Lung (tissue), 12 donors: ENCODE data around the gene TMEM17. TPM values are rescaled to one million over a fixed set of nuclear protein-coding genes. Genes with fewer than 3 reads are reported as not detected.
A peak's percentile ranks its signal among the peaks of the same experiment; 100 is the strongest.

Experiments used
- ATAC-seq: fragments of 200-7000 bp; cut with Tn5 transposase; one replicate; pipeline ENCODE4 v1.9.1; 2020; ENCODE audit warnings: moderate number of reproducible peaks; ENCODE audit not compliant: insufficient read depth, low FRiP score
- DNase-seq, 3 donors: peaks; one replicate each; pipeline ENCODE4 v3.0.0-alpha.2; 2013 to 2017
- H3K27ac ChIP-seq, 2 donors: one replicate each; pipeline ENCODE4 v1.5.1; 2013; ENCODE audit warnings: mild to moderate bottlenecking in 2 of 2, moderate library complexity in 2 of 2, control low read depth in 1 of 2, inconsistent platforms in 1 of 2, low read depth in 1 of 2, low read length in 1 of 2
- H3K27me3 ChIP-seq, 3 donors: one replicate each; pipeline ENCODE4 v1.5.1; 2013; ENCODE audit warnings: low read length in 2 of 3; ENCODE audit not compliant: control insufficient read depth in 3 of 3, insufficient read depth in 3 of 3
- H3K36me3 ChIP-seq, 4 donors: one replicate each; pipeline ENCODE4 v1.5.1; 2013; ENCODE audit warnings: low read length in 4 of 4, mild to moderate bottlenecking in 1 of 4, moderate library complexity in 1 of 4; ENCODE audit not compliant: control insufficient read depth in 4 of 4, insufficient read depth in 4 of 4
- H3K4me1 ChIP-seq, 5 donors: one replicate each; pipeline ENCODE4 v1.5.1; 2013; ENCODE audit warnings: low read length in 5 of 5, mild to moderate bottlenecking in 2 of 5, moderate library complexity in 1 of 5; ENCODE audit not compliant: control insufficient read depth in 5 of 5, insufficient read depth in 5 of 5
- H3K4me3 ChIP-seq: one replicate; pipeline ENCODE4 v1.5.1; 2013; ENCODE audit warnings: mild to moderate bottlenecking, control low read depth, moderate library complexity
- H3K9ac ChIP-seq, 2 donors: one replicate each; pipeline ENCODE4 v1.5.1; 2013; ENCODE audit warnings: low read length in 2 of 2, control low read depth in 1 of 2; ENCODE audit not compliant: insufficient read depth in 1 of 2
- H3K9me3 ChIP-seq, 4 donors: one replicate each; pipeline ENCODE4 v1.5.1; 2013; ENCODE audit warnings: low read length in 3 of 4, mild to moderate bottlenecking in 1 of 4, moderate library complexity in 1 of 4; ENCODE audit not compliant: control insufficient read depth in 4 of 4, insufficient read depth in 3 of 4
- WGBS, 2 donors: extraction: QIAGEN DNeasy Blood & Tissue Kit; methylation state at CpG; one replicate each; pipeline ENCODE4 v1.1.7; 2013; 5-methylcytosine and 5-hydroxymethylcytosine counted together
- polyA plus RNA-seq, 2 donors: library from polyadenylated mRNA; stranded (reverse); fragments of 200-250 nt; gene quantifications; one replicate each; pipeline ENCODE4 v1.2.1, GENCODE V29; 2013
- total RNA-seq, 2 donors: library from RNA; depleted of rRNA in 1 of 2; stranded (reverse); fragments of >200 nt in 1 of 2; gene quantifications; one replicate each; pipeline ENCODE4 v1.2.1, GENCODE V29; 2014 to 2021
- TF ChIP-seq, protein P1 (sequence below): IDR thresholded peaks from 2 replicates; pipeline ENCODE4 v1.5.1; 2012; ENCODE audit warnings: mild to moderate bottlenecking; ENCODE audit errors: control extremely low read depth, extremely low read depth
- donor health status: control.
- donor health status: control.
- donor health status: Bipolar disorder and iron deficiency.
- donor health status: healthy.
- donor health status: DM: yes; HTN: yes; CAD: no.

The TMEM17 gene
- total and polyA plus RNA-seq, 4 donors: 1.6 to 3.9 (median 2.7) TPM

DNA sequence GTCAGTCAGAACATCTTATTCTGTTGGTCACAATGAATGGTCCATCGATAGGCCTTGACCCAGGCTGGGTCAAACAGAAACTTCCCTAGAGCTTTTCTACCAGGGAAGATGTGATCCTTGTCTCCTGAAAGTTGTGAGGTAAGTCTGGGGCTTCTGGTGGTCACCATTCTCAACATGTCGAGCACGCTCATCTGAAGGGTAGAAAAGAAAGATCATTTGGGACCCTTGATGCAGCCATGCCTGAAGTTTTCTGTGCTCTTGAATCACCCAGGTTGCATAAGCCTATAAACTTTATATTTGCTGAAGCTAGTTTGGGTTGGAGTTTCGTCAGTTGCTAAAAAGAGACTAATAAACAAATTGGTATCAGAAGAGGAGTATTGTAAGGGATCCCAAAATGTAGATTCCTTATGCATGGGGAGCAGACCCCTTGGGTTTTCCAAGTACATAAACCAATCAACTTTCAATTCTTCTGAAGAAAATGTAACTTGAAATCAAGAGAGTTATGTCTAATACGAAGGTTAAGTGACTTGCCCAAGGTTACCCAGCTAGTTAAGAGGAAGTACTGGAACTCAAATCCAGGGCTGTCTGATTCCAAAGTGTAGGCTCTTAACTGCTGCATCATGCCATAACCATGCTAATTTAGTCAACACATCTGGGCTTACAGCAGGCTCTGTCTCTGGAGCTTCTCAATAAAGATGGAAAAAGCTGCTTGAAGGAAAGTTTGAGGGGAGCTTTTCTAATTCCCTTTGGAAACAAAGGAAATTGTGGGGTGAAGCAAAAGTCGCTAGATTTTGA is 23.2 kb downstream of the TMEM17 start:
- no peak overlapping the region for H3K9ac ChIP-seq
- no peaks in the 10 kb centered on the region for H3K27me3 ChIP-seq
- H3K27ac ChIP-seq: no peak overlapping the region
- 95% methylated on average over 6 of the region's 6 CpGs for WGBS, 2 donors
- TF ChIP-seq, protein P1, sequence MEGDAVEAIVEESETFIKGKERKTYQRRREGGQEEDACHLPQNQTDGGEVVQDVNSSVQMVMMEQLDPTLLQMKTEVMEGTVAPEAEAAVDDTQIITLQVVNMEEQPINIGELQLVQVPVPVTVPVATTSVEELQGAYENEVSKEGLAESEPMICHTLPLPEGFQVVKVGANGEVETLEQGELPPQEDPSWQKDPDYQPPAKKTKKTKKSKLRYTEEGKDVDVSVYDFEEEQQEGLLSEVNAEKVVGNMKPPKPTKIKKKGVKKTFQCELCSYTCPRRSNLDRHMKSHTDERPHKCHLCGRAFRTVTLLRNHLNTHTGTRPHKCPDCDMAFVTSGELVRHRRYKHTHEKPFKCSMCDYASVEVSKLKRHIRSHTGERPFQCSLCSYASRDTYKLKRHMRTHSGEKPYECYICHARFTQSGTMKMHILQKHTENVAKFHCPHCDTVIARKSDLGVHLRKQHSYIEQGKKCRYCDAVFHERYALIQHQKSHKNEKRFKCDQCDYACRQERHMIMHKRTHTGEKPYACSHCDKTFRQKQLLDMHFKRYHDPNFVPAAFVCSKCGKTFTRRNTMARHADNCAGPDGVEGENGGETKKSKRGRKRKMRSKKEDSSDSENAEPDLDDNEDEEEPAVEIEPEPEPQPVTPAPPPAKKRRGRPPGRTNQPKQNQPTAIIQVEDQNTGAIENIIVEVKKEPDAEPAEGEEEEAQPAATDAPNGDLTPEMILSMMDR: no peak
- H3K9me3 ChIP-seq: no peaks in the 10 kb centered on the region
- ATAC-seq (no peak), DNase-seq (no peak)
- H3K4me1 ChIP-seq: peaks cover 0 to 20% (median 8%) of the 10 kb centered on the region in 5 donors
- H3K36me3 ChIP-seq: no peaks in the 10 kb centered on the region
- no peak overlapping the region for H3K4me3 ChIP-seq

GRCh38 chr2:62479917-62480316 is 26.1 kb downstream of the TMEM17 start:
- Histone ChIP-seq H3K9ac (no peak overlapping the region), H3K36me3 (no peaks in the 10 kb centered on the region), H3K9me3 (no peaks in the 10 kb centered on the region), H3K4me1 (peaks cover 5 to 17% (median 12%) of the 10 kb centered on the region in 5 donors), H3K27ac (no peak overlapping the region), H3K27me3 (no peaks in the 10 kb centered on the region), H3K4me3 (no peak overlapping the region)
- 76 to 79% methylated on average over 3 of the region's 3 CpGs for WGBS, 2 donors
- ATAC-seq: no peak
- TF ChIP-seq, protein P1: no peak
- DNase-seq: no peak

- TF ChIP-seq, protein P1: no peak
- 10 to 19% methylated on average over 3 of the region's 3 CpGs for WGBS, 2 donors
- DNase-seq (peak in 1 of 3 donors; percentile 58), ATAC-seq (peak; percentile 73)
- Histone ChIP-seq H3K9ac (no peak overlapping the region), H3K4me1 (peaks cover 5 to 26% (median 12%) of the 10 kb centered on the region in 5 donors), H3K27ac (peak overlapping the region in 1 of 2 donors; percentile 58), H3K9me3 (no peaks in the 10 kb centered on the region), H3K4me3 (no peak overlapping the region), H3K36me3 (no peaks in the 10 kb centered on the region), H3K27me3 (no peaks in the 10 kb centered on the region)
Measured at GRCh38 chr2:62478093-62478580, 27.9 kb downstream of the TMEM17 start.
